HCT116 (cell line): ENCODE measurements around the gene OR10Z1. TPM values are rescaled to one million over a fixed set of nuclear protein-coding genes. Genes with fewer than 3 reads are reported as not detected.

Experiments
- ATAC-seq: fragments of 200-7000 bp; cut with Tn5 transposase; 2 replicates; pipeline ENCODE4 v1.9.1; 2020; ENCODE audit warnings: mild to moderate bottlenecking, moderate library complexity
- BruUV-seq: library from RNA; stranded (reverse); fragments of 400-500 nt; replicated peaks from 2 replicates; lab custom pipeline; 2021; lab: Mats Ljungman, UMichigan
- CTCF ChIA-PET: fragments of 300-600 bp; sonication (Branson Sonifier 250); formaldehyde crosslinking; loops from one replicate; lab custom pipeline; 2021; ENCODE audit warnings: antibody characterized with exemption; lab: Charles Lee
- POLR2A ChIA-PET: fragments of 300-600, 350-600 bp; sonication (Branson Sonifier 250); formaldehyde crosslinking; loops from one replicate; lab custom pipeline; 2021; ENCODE audit warnings: antibody characterized with exemption; lab: Charles Lee
- RAD21 ChIA-PET, 2 experiments: fragments of 300-600 bp; sonication (Branson Sonifier 250); formaldehyde crosslinking; loops; one replicate each; lab custom pipeline; 2023; ENCODE audit warnings: low total read pairs in 2 of 2; ENCODE audit not compliant: uncharacterized antibody in 2 of 2, unreplicated experiment in 2 of 2, low non-redundant PET in 1 of 2; lab: Charles Lee
- DNase-seq: peaks from one replicate; pipeline ENCODE4 v3.0.0-alpha.2; 2010; ENCODE audit warnings: low read depth, low spot score
- H2AFZ ChIP-seq: fragments of 200-600 bp; shearing (Covaris generic), sonication (generic); 2 replicates; pipeline ENCODE4 v1.6.1; 2017; ENCODE audit warnings: low read depth, mixed run types, mixed read lengths, antibody characterized with exemption, low read length; ENCODE audit not compliant: poor library complexity, severe bottlenecking
- H3K27ac ChIP-seq: 2 replicates; pipeline ENCODE4 v1.5.1; 2012; ENCODE audit warnings: low read depth, low read length
- H3K27me3 ChIP-seq: fragments of 200-600 bp; sonication (generic); 2 replicates; pipeline ENCODE4 v1.6.1; 2016; ENCODE audit warnings: mixed run types, low read length, mixed read lengths; ENCODE audit not compliant: insufficient read depth
- H3K36me3 ChIP-seq, 2 experiments: fragments of 200-500 bp in 1 of 2; fragments of 200-600 bp in 1 of 2; sonication (Bioruptor generic) in 1 of 2; sonication (generic) in 1 of 2; 2 replicates each; pipeline versions ENCODE4 v1.5.1 to v1.6.1; 2014 to 2016; ENCODE audit warnings: low read length in 2 of 2, inconsistent platforms in 1 of 2, mixed read lengths in 1 of 2, mixed run types in 1 of 2; ENCODE audit not compliant: insufficient read depth in 2 of 2, control insufficient read depth in 1 of 2
- H3K4me1 ChIP-seq, 2 experiments: fragments of 200-600 bp in 1 of 2; sonication (generic) in 1 of 2; 2 replicates each; pipeline versions ENCODE4 v1.5.1 to v1.6.1; 2012 to 2017; ENCODE audit warnings: low read length in 2 of 2, inconsistent platforms in 1 of 2, mild to moderate bottlenecking in 1 of 2, mixed read lengths in 1 of 2, mixed run types in 1 of 2, moderate library complexity in 1 of 2; ENCODE audit not compliant: insufficient read depth in 2 of 2, control insufficient read depth in 1 of 2
- H3K4me2 ChIP-seq: fragments of 200-600 bp; sonication (generic); 2 replicates; pipeline ENCODE4 v1.6.1; 2017; ENCODE audit warnings: mixed run types, low read length, mixed read lengths
- H3K4me3 ChIP-seq, 2 experiments: fragments of 200-600 bp in 1 of 2; sonication (generic) in 1 of 2; replicated peaks in 1 of 2; 2 replicates each; pipeline ENCODE4 v1.5.1; 2011 to 2016; ENCODE audit warnings: low read length in 2 of 2, control low read depth in 1 of 2, low read depth in 1 of 2, mild to moderate bottlenecking in 1 of 2, mixed read lengths in 1 of 2, mixed run types in 1 of 2
- H3K79me2 ChIP-seq: fragments of 200-600 bp; sonication (generic); 2 replicates; pipeline ENCODE4 v1.6.1; 2017; ENCODE audit warnings: mild to moderate bottlenecking, mixed run types, low read length, moderate library complexity, mixed read lengths; ENCODE audit not compliant: insufficient read depth
- H3K9ac ChIP-seq: fragments of 200-600 bp; sonication (generic); 2 replicates; pipeline ENCODE4 v1.6.1; 2016; ENCODE audit warnings: low read length, mixed read lengths
- H3K9me2 ChIP-seq: fragments of 200-600 bp; sonication (generic), shearing (Covaris generic); 2 replicates; pipeline ENCODE4 v1.6.1; 2017; ENCODE audit warnings: mixed run types, mild to moderate bottlenecking, moderate library complexity; ENCODE audit not compliant: insufficient read depth
- H3K9me3 ChIP-seq, 2 experiments: fragments of 200-500 bp in 1 of 2; fragments of 200-600 bp in 1 of 2; sonication (Bioruptor generic) in 1 of 2; sonication (generic) in 1 of 2; 2 replicates each; pipeline ENCODE4 v1.6.1; 2014 to 2017; ENCODE audit warnings: low read length in 2 of 2, mixed read lengths in 2 of 2, inconsistent platforms in 1 of 2, low read depth in 1 of 2, mild to moderate bottlenecking in 1 of 2, mixed run types in 1 of 2, moderate library complexity in 1 of 2; ENCODE audit not compliant: control insufficient read depth in 1 of 2, insufficient read depth in 1 of 2
- H4K20me1 ChIP-seq: fragments of 200-600 bp; sonication (generic), shearing (Covaris generic); 2 replicates; pipeline ENCODE4 v1.6.1; 2017; ENCODE audit warnings: mixed run types, mild to moderate bottlenecking, moderate library complexity; ENCODE audit not compliant: insufficient read depth
- CBX3 ChIP-seq: IDR thresholded peaks from 2 replicates; pipeline ENCODE4 v1.6.1; 2012; ENCODE audit warnings: low read depth
- ELF1 ChIP-seq: IDR thresholded peaks from 2 replicates; pipeline ENCODE4 v1.6.1; 2012; ENCODE audit warnings: low read depth, borderline replicate concordance
- EZH2phosphoT487 ChIP-seq: fragments of 200-600 bp; IDR thresholded peaks from 2 replicates; pipeline ENCODE4 v1.6.1; 2018; ENCODE audit warnings: antibody characterized with exemption, borderline replicate concordance
- FOSL1 ChIP-seq: IDR thresholded peaks from 2 replicates; pipeline ENCODE4 v1.6.1; 2012; ENCODE audit warnings: low read depth
- JUND ChIP-seq: IDR thresholded peaks from 2 replicates; pipeline ENCODE4 v1.6.1; 2012
- MAX ChIP-seq: IDR thresholded peaks from 2 replicates; pipeline ENCODE4 v1.6.1; 2012
- RAD21 ChIP-seq: IDR thresholded peaks from 2 replicates; pipeline ENCODE4 v1.6.1; 2012; ENCODE audit warnings: low read depth, mild to moderate bottlenecking
- REST ChIP-seq: IDR thresholded peaks from 2 replicates; pipeline ENCODE4 v1.6.1; 2012; ENCODE audit warnings: low read depth
- SIN3A ChIP-seq: IDR thresholded peaks from 2 replicates; pipeline ENCODE4 v1.6.1; 2012; ENCODE audit warnings: low read depth
- SRF ChIP-seq: IDR thresholded peaks from 2 replicates; pipeline ENCODE4 v1.6.1; 2012; ENCODE audit warnings: low read depth
- YY1 ChIP-seq: IDR thresholded peaks from 2 replicates; pipeline ENCODE4 v1.6.1; 2011; ENCODE audit warnings: low read length, low read depth, moderate library complexity, mild to moderate bottlenecking; ENCODE audit not compliant: insufficient replicate concordance; ENCODE audit errors: extremely low read depth
- ZFX ChIP-seq: fragments of 450-650 bp; IDR thresholded peaks from 2 replicates; pipeline ENCODE4 v1.6.1; 2017
- ZNF274 ChIP-seq: fragments of 200-500 bp; sonication (Bioruptor generic); IDR thresholded peaks from 2 replicates; pipeline ENCODE4 v1.6.1; 2014; ENCODE audit warnings: mild to moderate bottlenecking, low read depth, low read length, inconsistent platforms
- intact Hi-C: fragments of 100-400 bp; cut with micrococcal nuclease; formaldehyde crosslinking; loops from 2 replicates; pipeline ENCODE4 v1.10.0; 2022
- total RNA-seq: library from RNA; stranded (reverse); gene quantifications from one replicate; pipeline ENCODE4 v1.2.1, GENCODE V29; 2021; ENCODE audit not compliant: unreplicated experiment

Gene OR10Z1
- total RNA-seq, 1 experiment from 2014 or later = not detected

GRCh38 chr1:158613764-158614163, 8.7 kb downstream of the OR10Z1 start:
- no peak overlapping the region for H3K4me2 ChIP-seq
- no peaks in the 10 kb centered on the region for H4K20me1 ChIP-seq
- H3K9me2 ChIP-seq = no peaks in the 10 kb centered on the region
- ATAC-seq = no peak
- no peaks in the 10 kb centered on the region for H3K27me3 ChIP-seq
- ChIA-PET CTCF (no interaction called here), RAD21 (no interaction called here), POLR2A (no interaction called here)
- DNase-seq = no peak
- 0 out of 4 replicates have a peak, but pooled peaks cover 0 to 4% of the 10 kb centered on the region in 2 experiments for H3K9me3 ChIP-seq
- no peak overlapping the region for H3K4me3 ChIP-seq
- no peak overlapping the region for H2AFZ ChIP-seq
- H3K4me1 ChIP-seq = no peaks in the 10 kb centered on the region
- no peak for TF ChIP-seq ELF1
- TF ChIP-seq YY1 = no peak
- no peak for TF ChIP-seq EZH2phosphoT487
- TF ChIP-seq SRF = no peak
- TF ChIP-seq MAX = no peak
- no peak for TF ChIP-seq ZFX
- TF ChIP-seq RAD21 = no peak
- no peak for TF ChIP-seq FOSL1
- no peak for TF ChIP-seq SIN3A
- TF ChIP-seq JUND = no peak
- TF ChIP-seq REST = no peak
- no peak for TF ChIP-seq ZNF274
- TF ChIP-seq CBX3 = no peak
- BruUV-seq = no TSS peak
- no peaks in the 10 kb centered on the region for H3K36me3 ChIP-seq
- H3K9ac ChIP-seq = no peak overlapping the region
- no peak overlapping the region for H3K27ac ChIP-seq
- intact Hi-C loops = no loop called here
- no peaks in the 10 kb centered on the region for H3K79me2 ChIP-seq
